GM23338 (cell line): ENCODE measurements around the gene DGKH. TPM values are rescaled to one million over a fixed set of nuclear protein-coding genes. Genes with fewer than 3 reads are reported as not detected.

Experiments
- ATAC-seq: fragments of 200-7000 bp; cut with Tn5 transposase; 3 replicates; pipeline ENCODE4 v1.9.1; 2020
- DNase-seq: peaks from one replicate; pipeline ENCODE4 v3.0.0-alpha.2; 2015; ENCODE audit warnings: low spot score
- H2AFZ ChIP-seq: fragments of 200-600 bp; sonication (generic); 2 replicates; pipeline ENCODE4 v1.8.0; 2016; ENCODE audit warnings: antibody characterized with exemption, mild to moderate bottlenecking, moderate library complexity
- H3F3A ChIP-seq: fragments of 200-600 bp; sonication (generic); replicated peaks from 2 replicates; pipeline ENCODE4 v1.8.0; 2017; ENCODE audit warnings: antibody characterized with exemption, mixed run types, low read depth
- H3K27ac ChIP-seq: fragments of 200-600 bp; sonication (generic); 2 replicates; pipeline ENCODE4 v1.6.1; 2016; ENCODE audit warnings: low read depth
- H3K27me3 ChIP-seq: fragments of 200-600 bp; sonication (generic); 2 replicates; pipeline ENCODE4 v1.8.0; 2016; ENCODE audit warnings: mild to moderate bottlenecking, mixed run types, moderate library complexity; ENCODE audit not compliant: insufficient read depth
- H3K36me3 ChIP-seq: fragments of 200-600 bp; sonication (generic); 2 replicates; pipeline ENCODE4 v1.8.0; 2016; ENCODE audit warnings: mild to moderate bottlenecking; ENCODE audit not compliant: insufficient read depth
- H3K4me1 ChIP-seq: fragments of 200-600 bp; sonication (generic); 2 replicates; pipeline ENCODE4 v1.8.0; 2016; ENCODE audit warnings: mild to moderate bottlenecking, moderate library complexity; ENCODE audit not compliant: insufficient read depth
- H3K4me2 ChIP-seq: fragments of 200-600 bp; sonication (generic); 2 replicates; pipeline ENCODE4 v1.7.1; 2017; ENCODE audit warnings: mixed run types
- H3K4me3 ChIP-seq: fragments of 200-600 bp; sonication (generic); 2 replicates; pipeline ENCODE4 v1.6.1; 2016; ENCODE audit warnings: mixed run types
- H3K79me2 ChIP-seq: fragments of 200-600 bp; sonication (generic); replicated peaks from 2 replicates; pipeline ENCODE4 v1.8.0; 2017; ENCODE audit warnings: mild to moderate bottlenecking; ENCODE audit not compliant: insufficient read depth
- H3K9me2 ChIP-seq: fragments of 200-600 bp; sonication (generic); 2 replicates; pipeline ENCODE4 v1.8.0; 2017; ENCODE audit not compliant: insufficient read depth
- H4K20me1 ChIP-seq: fragments of 200-600 bp; sonication (generic); replicated peaks from 2 replicates; pipeline ENCODE4 v1.8.0; 2017; ENCODE audit warnings: mild to moderate bottlenecking; ENCODE audit not compliant: insufficient read depth
- H3K27ac Mint-ChIP-seq: 2 replicates; pipeline ENCODE4 v1.8.0; 2020; ENCODE audit warnings: inconsistent platforms, mild to moderate bottlenecking, moderate library complexity, mixed read lengths
- H3K27me3 Mint-ChIP-seq: 3 replicates; pipeline ENCODE4 v1.8.0; 2022; ENCODE audit warnings: low read depth, mild to moderate bottlenecking, moderate library complexity, mixed read lengths, inconsistent platforms; ENCODE audit not compliant: insufficient read depth, poor library complexity
- H3K36me3 Mint-ChIP-seq: 3 replicates; pipeline ENCODE4 v1.8.0; 2021; ENCODE audit warnings: low read depth, mild to moderate bottlenecking, inconsistent platforms, moderate library complexity, mixed read lengths
- H3K4me1 Mint-ChIP-seq: 3 replicates; pipeline ENCODE4 v1.8.0; 2020; ENCODE audit warnings: mild to moderate bottlenecking, inconsistent platforms, mixed read lengths
- H3K4me3 Mint-ChIP-seq: 3 replicates; pipeline ENCODE4 v1.8.0; 2021; ENCODE audit warnings: moderate library complexity, mild to moderate bottlenecking, inconsistent platforms, mixed read lengths
- H3K9me3 Mint-ChIP-seq: 3 replicates; pipeline ENCODE4 v1.8.0; 2020; ENCODE audit warnings: moderate library complexity, mild to moderate bottlenecking, inconsistent platforms, mixed read lengths
- CTCF ChIP-seq, 2 experiments: fragments of 200-600 bp in 1 of 2; sonication (generic) in 1 of 2; conservative IDR thresholded peaks; 2 replicates each; pipeline versions ENCODE4 v1.5.1 to v1.6.1; 2016 to 2017; ENCODE audit warnings: antibody characterized with exemption in 2 of 2, low read depth in 2 of 2, mild to moderate bottlenecking in 2 of 2, moderate library complexity in 1 of 2
- JUNB ChIP-seq: IDR thresholded peaks from one replicate; pipeline ENCODE4 v1.6.1; 2016; ENCODE audit warnings: antibody characterized with exemption; ENCODE audit not compliant: unreplicated experiment
- NANOG ChIP-seq: IDR thresholded peaks from 2 replicates; pipeline ENCODE4 v1.6.1; 2016; ENCODE audit warnings: antibody characterized with exemption, borderline replicate concordance
- REST ChIP-seq: IDR thresholded peaks from one replicate; pipeline ENCODE4 v1.6.1; 2018; ENCODE audit warnings: antibody characterized with exemption; ENCODE audit not compliant: unreplicated experiment
- STAT1 ChIP-seq: IDR thresholded peaks from one replicate; pipeline ENCODE4 v1.6.1; 2016; ENCODE audit warnings: antibody characterized with exemption; ENCODE audit not compliant: unreplicated experiment
- ZNF331 ChIP-seq: fragments of 250-450 bp; sonication (Bioruptor Pico); IDR thresholded peaks from 2 replicates; pipeline ENCODE4 v1.5.0; 2020; ENCODE audit warnings: low read depth, mild to moderate bottlenecking, moderate library complexity
- polyA plus RNA-seq: library from polyadenylated mRNA; unstranded; fragments of >200 nt; fragmentation: Nextera tagmentation; extraction: Ambion mirVana; gene quantifications from 2 replicates; pipeline ENCODE4 v1.2.1, GENCODE V29; 2016
- total RNA-seq: library from RNA; depleted of rRNA; stranded (reverse); fragments of >200 nt; shearing (Covaris generic); gene quantifications from 2 replicates; pipeline ENCODE4 v1.2.3, GENCODE V29; 2014

DGKH gene
- total and polyA plus RNA-seq, 2 experiments from 2014 or later, result 2.1 to 7.5 TPM

GRCh38 chr13:42000846-42001245 lies 47.6 kb upstream of the DGKH start:
- H3K9me2 ChIP-seq, result no peaks in the 10 kb centered on the region
- no peak overlapping the region for H3K27ac Mint-ChIP-seq
- H3K27ac ChIP-seq, result no peak overlapping the region
- H3K4me3 ChIP-seq, result no peak overlapping the region
- H2AFZ ChIP-seq, result no peak overlapping the region
- H4K20me1 ChIP-seq, result no peaks in the 10 kb centered on the region
- ATAC-seq (peak; percentile 76), DNase-seq (peak; percentile 62)
- H3K27me3 Mint-ChIP-seq, result peaks cover 2% of the 10 kb centered on the region
- TF ChIP-seq JUNB (no peak), ZNF331 (no peak), CTCF (conservative IDR thresholded peaks at IDR 0.05; ENCODE audit: low read depth in 2 of 2) (no peak), REST (no peak), STAT1 (no peak)
- no peak overlapping the region for H3K4me2 ChIP-seq
- H3K4me1 ChIP-seq, result peaks cover 8% of the 10 kb centered on the region
- no peaks in the 10 kb centered on the region for H3K36me3 ChIP-seq
- no peaks in the 10 kb centered on the region for H3F3A ChIP-seq
- H3K9me3 Mint-ChIP-seq, result no peaks in the 10 kb centered on the region
- no peaks in the 10 kb centered on the region for H3K79me2 ChIP-seq
- H3K36me3 Mint-ChIP-seq, result no peaks in the 10 kb centered on the region
- peaks cover 20% of the 10 kb centered on the region for H3K4me1 Mint-ChIP-seq
- H3K4me3 Mint-ChIP-seq, result no peak overlapping the region
- H3K27me3 ChIP-seq, result no peaks in the 10 kb centered on the region

GRCh38 chr13:42001580-42001979 lies 46.9 kb upstream of the DGKH start:
- Histone ChIP-seq H4K20me1 (no peaks in the 10 kb centered on the region), H3K9me2 (no peaks in the 10 kb centered on the region), H3K36me3 (no peaks in the 10 kb centered on the region), H3K4me1 (peaks cover 8% of the 10 kb centered on the region), H2AFZ (peak overlapping the region; percentile 90), H3K4me2 (peak overlapping the region; percentile 41), H3K27ac (0 out of 2 replicates have a peak overlapping the region, but pooled peaks have one; percentile 10), H3K79me2 (no peaks in the 10 kb centered on the region), H3K27me3 (no peaks in the 10 kb centered on the region), H3F3A (no peaks in the 10 kb centered on the region), H3K4me3 (no peak overlapping the region)
- peaks cover 2% of the 10 kb centered on the region for H3K27me3 Mint-ChIP-seq
- ATAC-seq (peak; percentile 79), DNase-seq (peak; percentile 28)
- H3K4me3 Mint-ChIP-seq, result no peak overlapping the region
- no peak for TF ChIP-seq NANOG
- no peak for TF ChIP-seq REST
- H3K27ac Mint-ChIP-seq, result peak overlapping the region; percentile 86; the same call in 1 of the 2 replicates
- H3K9me3 Mint-ChIP-seq, result no peaks in the 10 kb centered on the region
- H3K36me3 Mint-ChIP-seq, result no peaks in the 10 kb centered on the region
- peaks cover 20% of the 10 kb centered on the region for H3K4me1 Mint-ChIP-seq
